Activated gamma-delta T cell (primary cell): ENCODE measurements around the gene SNX25.
"Not testable (repeated sequence)": the region's sequence is repeated elsewhere in the genome, so short reads cannot be mapped to it uniquely, and the experiment has no call there.

Source experiments
- DNase-seq: peaks from one replicate; lab custom pipeline; 2025; lab: John Stamatoyannopoulos, UW

The SNX25 gene

GRCh38 chr4:185204238-185204910, 5.0 kb upstream of the SNX25 start:
- DNase-seq, result no peak

GRCh38 chr4:185205073-185205472, 4.3 kb upstream of the SNX25 start:
- not testable (repeated sequence) for DNase-seq

GRCh38 chr4:185205697-185206342, 3.6 kb upstream of the SNX25 start:
- no peak for DNase-seq

GRCh38 chr4:185207466-185207865, 1.9 kb upstream of the SNX25 start:
- DNase-seq, result no peak

GRCh38 chr4:185209852-185210101, 379 bp downstream of the SNX25 start:
- DNase-seq, result not testable (repeated sequence)

- DNase-seq, result peak; percentile 50
Observed at GRCh38 chr4:185210102-185210981, 944 bp downstream of the SNX25 start.

- no peak for DNase-seq
Observed at GRCh38 chr4:185211035-185211434, 1.6 kb downstream of the SNX25 start.

- DNase-seq, result no peak
Observed at GRCh38 chr4:185211641-185212040, 2.2 kb downstream of the SNX25 start.

GRCh38 chr4:185212581-185212980, 3.2 kb downstream of the SNX25 start:
- no peak for DNase-seq

GRCh38 chr4:185213877-185214276, 4.5 kb downstream of the SNX25 start:
- no peak for DNase-seq

GRCh38 chr4:185215261-185215660, 5.9 kb downstream of the SNX25 start:
- no peak for DNase-seq

GRCh38 chr4:185217408-185217975, 8.1 kb downstream of the SNX25 start:
- no peak for DNase-seq

- DNase-seq, result no peak
Observed at GRCh38 chr4:185218312-185218711, 8.9 kb downstream of the SNX25 start.

GRCh38 chr4:185219551-185220344, 10.3 kb downstream of the SNX25 start:
- no peak for DNase-seq

GRCh38 chr4:185221491-185221890, 12.1 kb downstream of the SNX25 start:
- DNase-seq, result no peak

- no peak for DNase-seq
Observed at GRCh38 chr4:185221912-185222311, 12.5 kb downstream of the SNX25 start.

- DNase-seq, result no peak
Observed at GRCh38 chr4:185222598-185222997, 13.2 kb downstream of the SNX25 start.

GRCh38 chr4:185224597-185224996, 15.2 kb downstream of the SNX25 start:
- DNase-seq, result no peak

GRCh38 chr4:185225940-185226339, 16.5 kb downstream of the SNX25 start:
- no peak for DNase-seq

GRCh38 chr4:185227131-185227551, 17.7 kb downstream of the SNX25 start:
- DNase-seq, result no peak

- DNase-seq, result no peak
Observed at GRCh38 chr4:185227713-185228278, 18.4 kb downstream of the SNX25 start.
